GM10847 (cell line): ENCODE measurements around the gene NEMP2.

Source experiments
- POLR2A ChIP-seq: IDR thresholded peaks from 2 replicates; pipeline ENCODE4 v1.6.1; 2011; ENCODE audit not compliant: insufficient read length; ENCODE audit errors: extremely low read depth

The NEMP2 gene

DNA sequence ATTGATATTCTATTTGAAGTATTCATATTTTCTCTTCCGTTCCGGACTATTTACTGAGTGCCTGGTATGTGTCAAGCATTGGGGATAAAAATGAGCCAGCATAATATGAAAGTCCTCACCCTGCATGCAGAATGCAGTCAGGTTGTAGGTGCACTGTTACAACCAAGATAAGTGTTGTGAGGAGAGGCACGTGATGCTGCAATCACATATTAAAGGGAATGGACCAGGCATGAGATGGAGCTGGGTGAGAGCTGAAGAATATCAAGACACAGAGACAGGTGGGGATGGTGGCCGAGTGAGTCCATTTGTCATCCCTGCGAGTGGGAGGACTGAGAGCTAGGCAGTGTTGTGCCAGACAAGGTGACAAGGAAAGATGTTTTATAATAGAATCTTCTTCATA lies 74.0 kb downstream of the NEMP2 start:
- TF ChIP-seq POLR2A: no peak

DNA sequence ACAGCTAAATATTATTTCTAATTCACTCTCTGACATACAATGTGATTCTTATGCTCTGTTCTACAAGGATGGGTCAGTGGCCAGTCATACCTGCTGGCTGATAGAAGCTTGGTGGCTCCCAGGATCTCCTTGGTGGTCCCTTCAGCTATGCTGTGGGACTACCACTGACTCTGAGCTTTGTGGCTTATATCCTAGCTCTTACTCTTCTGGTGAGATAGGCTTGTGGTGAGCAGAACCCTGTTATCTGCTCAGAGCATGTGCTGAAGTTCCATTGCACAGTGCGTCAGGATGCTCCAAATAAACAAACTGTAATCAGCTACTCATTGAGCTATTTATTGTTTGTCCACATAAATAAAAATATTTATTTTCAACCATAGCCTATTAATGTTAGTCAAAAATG lies 74.6 kb downstream of the NEMP2 start:
- no peak for TF ChIP-seq POLR2A

DNA sequence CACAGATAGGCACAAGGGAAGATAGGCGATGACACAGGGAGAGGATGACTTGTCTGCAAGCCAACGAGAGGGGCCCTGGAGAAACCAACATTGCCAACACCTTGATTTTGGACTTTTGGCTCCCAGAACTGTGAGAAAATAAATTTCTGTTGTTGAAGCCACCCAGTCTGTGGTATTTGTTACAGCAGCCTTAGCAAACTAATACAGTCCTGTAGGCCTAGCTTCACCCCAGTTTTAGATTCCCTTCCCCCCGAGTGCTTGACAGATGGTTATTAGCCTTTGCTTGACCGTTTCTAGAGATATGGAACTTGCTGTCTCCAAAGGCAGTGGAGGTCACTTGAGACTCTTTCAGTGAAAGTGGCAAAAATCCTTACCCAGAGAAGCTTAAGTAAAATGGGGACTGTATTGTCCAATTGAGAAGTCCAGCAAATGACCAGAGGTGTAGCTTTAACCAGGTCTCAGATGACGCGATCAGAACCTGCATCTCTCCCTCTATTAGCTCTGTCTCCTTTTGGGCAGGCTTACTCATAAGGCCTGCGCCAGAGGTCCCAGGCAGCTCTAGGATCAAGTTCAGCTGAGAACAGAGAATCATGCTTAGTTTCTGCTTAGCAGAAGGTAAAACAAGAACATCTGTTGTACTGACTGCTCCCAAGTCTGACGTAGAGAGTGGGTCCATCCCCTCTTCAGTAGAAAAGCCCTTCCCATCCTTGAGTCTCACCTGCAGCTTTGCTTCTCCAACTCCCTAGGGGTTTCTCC lies 76.0 kb downstream of the NEMP2 start:
- no peak for TF ChIP-seq POLR2A

DNA sequence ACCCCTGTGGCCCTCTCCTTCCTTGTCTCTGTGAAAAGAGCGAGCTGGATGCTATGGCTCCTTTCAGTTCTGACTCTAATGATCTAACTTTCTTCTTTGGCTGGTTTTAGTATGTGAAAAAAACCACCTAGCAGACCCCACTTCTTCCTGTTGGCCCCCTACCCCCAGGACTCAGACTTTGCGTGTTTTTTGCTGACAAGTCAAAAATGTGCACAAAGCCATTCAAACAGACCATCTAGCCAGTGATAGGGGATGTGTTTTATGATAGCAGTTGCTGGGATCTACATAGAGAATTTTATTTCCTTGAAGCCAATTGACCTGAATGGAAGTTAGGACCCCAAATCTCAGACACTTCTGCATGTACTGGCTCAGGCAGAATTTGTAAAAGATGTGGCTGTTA lies 77.3 kb downstream of the NEMP2 start:
- TF ChIP-seq POLR2A: no peak

DNA sequence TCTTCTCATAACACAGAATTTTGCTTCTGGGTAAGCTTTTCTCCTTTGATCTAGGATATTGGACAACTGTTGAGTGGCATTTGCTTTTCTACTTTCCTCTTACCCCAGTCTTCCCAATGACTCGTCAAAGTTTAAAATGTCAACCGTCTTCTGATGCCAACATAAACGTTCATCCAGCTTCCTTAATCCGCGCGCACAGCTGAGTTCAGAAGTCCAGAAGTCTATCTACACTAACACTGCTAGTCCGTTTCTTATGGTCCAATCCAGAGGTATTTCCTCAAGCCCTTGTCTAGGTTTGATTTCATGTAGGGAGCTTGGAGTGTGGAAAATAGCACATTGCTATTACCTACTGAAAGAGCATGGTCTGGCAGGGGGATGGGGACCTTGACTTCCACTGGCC lies 77.7 kb downstream of the NEMP2 start:
- no peak for TF ChIP-seq POLR2A

DNA sequence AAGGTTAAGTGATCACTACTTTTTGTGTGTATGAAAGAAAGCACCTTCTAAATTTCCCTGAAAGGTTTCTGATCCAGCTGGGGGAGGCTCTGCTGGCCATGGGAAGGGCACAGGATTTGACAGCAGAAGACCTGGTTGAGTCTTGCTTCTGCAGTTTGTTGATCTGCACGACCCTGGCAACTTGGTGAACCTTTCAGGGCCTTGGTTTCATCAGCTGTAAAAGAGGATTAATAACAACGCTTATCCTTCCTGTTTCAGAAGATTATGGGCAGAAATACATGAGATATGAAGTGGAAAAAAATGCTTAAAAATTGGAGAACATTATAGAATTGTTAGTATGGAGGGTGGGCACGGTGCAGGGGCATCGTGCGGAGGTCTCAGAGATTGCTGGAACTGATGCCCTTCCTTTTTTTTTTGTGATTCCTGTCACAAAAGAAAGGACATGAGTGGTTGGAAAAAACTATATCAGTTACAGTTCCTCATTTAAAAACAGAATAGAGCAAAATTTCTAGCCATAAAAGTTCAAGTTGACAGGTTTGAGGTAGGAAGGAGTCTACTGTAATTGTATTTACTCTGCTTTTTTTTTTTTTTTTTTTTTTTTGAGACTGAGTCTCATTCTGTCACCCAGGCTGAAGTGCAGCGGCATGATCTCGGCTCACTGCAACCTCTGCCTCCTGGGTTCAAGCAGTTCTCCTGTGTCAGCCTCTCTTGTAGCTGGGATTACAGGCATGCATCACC lies 79.0 kb downstream of the NEMP2 start:
- no peak for TF ChIP-seq POLR2A

DNA sequence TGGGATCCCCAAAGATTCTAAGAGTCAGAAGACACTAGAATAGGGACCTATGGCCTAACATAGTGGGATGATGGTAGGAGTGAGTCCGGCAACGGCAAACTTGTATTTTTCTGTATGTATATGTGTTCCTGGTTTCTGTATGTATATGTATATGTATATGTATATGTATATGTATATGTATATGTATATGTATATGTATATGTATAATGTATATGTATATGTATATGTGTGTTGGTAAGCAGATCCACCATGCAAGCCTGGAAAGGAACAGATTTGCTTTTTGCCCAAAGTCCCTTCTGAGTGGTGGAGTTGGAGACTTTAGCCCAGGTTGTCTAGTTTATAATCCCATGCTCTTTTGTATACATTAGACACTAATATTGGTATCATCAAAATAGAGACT lies 79.7 kb downstream of the NEMP2 start:
- no peak for TF ChIP-seq POLR2A
